Effector memory CD8-positive, alpha-beta T cell (primary cell): ENCODE results near the gene MUC2.

Experiments
- ATAC-seq: fragments of 150-1000 bp; cut with Tn5 transposase; replicated peaks from 2 replicates; pipeline ENCODE4 v1.10.0; 2021; ENCODE audit warnings: mild to moderate bottlenecking, moderate library complexity
- DNase-seq, 3 experiments: peaks; one replicate each; pipeline ENCODE4 v3.0.0; 2021
- H3K27ac Mint-ChIP-seq, 2 donors: one replicate each; pipeline ENCODE4 v1.8.0; 2022; ENCODE audit warnings: mild to moderate bottlenecking in 2 of 2, mixed read lengths in 2 of 2, moderate library complexity in 2 of 2
- H3K27me3 Mint-ChIP-seq, 2 donors: one replicate each; pipeline ENCODE4 v1.8.0; 2022; ENCODE audit warnings: mixed read lengths in 2 of 2
- H3K36me3 Mint-ChIP-seq: one replicate; pipeline ENCODE4 v1.8.0; 2022; ENCODE audit warnings: mild to moderate bottlenecking, moderate library complexity, mixed read lengths; ENCODE audit not compliant: insufficient read depth
- H3K4me1 Mint-ChIP-seq, 2 donors: one replicate each; pipeline ENCODE4 v1.8.0; 2022; ENCODE audit warnings: low read depth in 2 of 2, mixed read lengths in 2 of 2
- H3K4me3 Mint-ChIP-seq, 2 donors: one replicate each; pipeline ENCODE4 v1.8.0; 2022; ENCODE audit warnings: mild to moderate bottlenecking in 2 of 2, mixed read lengths in 2 of 2, moderate library complexity in 2 of 2
- H3K9me3 Mint-ChIP-seq, 2 donors: one replicate each; pipeline ENCODE4 v1.8.0; 2022; ENCODE audit warnings: mixed read lengths in 2 of 2

MUC2 gene

DNA sequence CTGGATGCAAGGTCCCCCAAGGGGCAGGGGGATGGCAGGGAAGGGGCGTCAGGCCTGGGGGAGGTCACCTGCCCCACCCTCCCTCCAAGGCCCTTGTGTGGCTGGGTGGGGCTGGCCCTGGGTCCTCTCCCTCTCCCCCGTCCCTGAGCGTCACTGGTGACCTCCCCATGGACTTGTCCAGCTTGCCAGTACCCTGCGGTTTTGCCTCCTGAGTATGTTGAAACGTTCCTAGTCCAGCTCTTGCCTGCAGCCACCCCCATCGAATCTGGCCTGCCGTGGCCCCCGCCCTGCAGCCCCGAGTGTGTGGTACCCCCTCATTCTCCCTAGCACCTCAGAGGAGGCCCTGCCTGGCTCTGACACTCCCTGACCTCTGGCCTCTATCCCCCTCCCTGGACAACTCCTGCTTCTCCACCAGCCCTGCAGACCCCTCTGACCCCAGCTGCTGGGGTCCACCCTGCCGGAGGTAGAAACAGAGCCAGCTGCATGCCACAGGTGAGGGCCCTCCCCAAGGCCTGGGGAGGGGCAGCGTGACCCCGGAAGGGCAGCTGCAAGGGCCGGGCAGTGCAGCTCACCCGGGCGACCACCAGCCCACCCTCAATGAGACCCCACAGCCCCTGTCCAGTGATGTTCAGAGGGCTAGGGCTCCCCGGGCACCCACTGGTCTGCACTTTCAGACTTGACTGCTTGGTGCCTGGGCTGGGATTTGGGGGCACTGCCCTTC is 34.1 kb upstream of the MUC2 start:
- Mint-ChIP-seq H3K27ac (no peak overlapping the region), H3K27me3 (peaks cover 15 to 29% of the 10 kb centered on the region in 2 donors), H3K36me3 (peaks cover 3% of the 10 kb centered on the region), H3K4me1 (no peaks in the 10 kb centered on the region), H3K9me3 (no peaks in the 10 kb centered on the region), H3K4me3 (no peak overlapping the region)
- DNase-seq (no peak), ATAC-seq (no peak)

DNA sequence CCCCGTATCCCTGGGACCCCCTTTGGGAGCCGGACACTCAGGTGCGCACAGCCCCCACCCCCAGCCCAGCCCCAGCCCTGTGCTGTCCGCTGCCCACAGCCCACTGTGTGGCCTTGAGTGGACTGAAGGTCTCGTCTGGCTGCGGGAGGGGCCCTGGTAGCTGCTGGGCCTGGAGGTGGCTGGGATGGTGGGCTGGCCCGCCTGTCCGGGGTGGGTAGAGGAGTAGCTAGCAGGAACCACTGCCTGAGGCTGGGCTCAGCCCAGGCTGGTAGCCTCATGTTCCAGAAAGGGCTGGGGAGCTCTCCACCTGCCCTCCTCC is 33.6 kb upstream of the MUC2 start:
- H3K9me3 Mint-ChIP-seq, result no peaks in the 10 kb centered on the region
- no peaks in the 10 kb centered on the region for H3K4me1 Mint-ChIP-seq
- no peak overlapping the region for H3K27ac Mint-ChIP-seq
- H3K36me3 Mint-ChIP-seq, result peaks cover 4% of the 10 kb centered on the region
- ATAC-seq (no peak), DNase-seq (no peak)
- H3K27me3 Mint-ChIP-seq, result peaks cover 15 to 32% of the 10 kb centered on the region in 2 donors
- no peak overlapping the region for H3K4me3 Mint-ChIP-seq

DNA sequence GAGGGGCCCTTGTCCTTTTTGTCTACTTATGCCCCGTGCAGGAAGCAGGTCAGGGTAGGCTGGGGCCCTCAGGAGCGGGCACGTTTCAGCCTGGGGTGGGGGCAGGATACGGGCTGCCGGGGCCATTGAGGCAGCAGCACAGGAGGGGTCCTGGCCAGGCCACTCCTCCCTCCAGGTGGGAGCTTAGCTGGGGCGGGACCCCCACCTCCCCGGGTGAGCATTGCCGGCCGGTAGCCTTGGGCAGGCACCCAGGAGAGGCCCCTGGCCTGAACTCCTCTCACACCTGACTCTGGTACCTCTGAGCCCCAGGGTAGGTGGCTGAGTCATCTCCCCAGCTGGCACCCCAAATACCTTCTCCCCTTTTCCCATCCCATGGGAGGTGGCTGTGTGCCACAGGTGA is 33.2 kb upstream of the MUC2 start:
- peaks cover 5% of the 10 kb centered on the region for H3K36me3 Mint-ChIP-seq
- H3K27me3 Mint-ChIP-seq, result peaks cover 15 to 35% of the 10 kb centered on the region in 2 donors
- H3K9me3 Mint-ChIP-seq, result no peaks in the 10 kb centered on the region
- DNase-seq, result no peak
- H3K4me1 Mint-ChIP-seq, result no peaks in the 10 kb centered on the region
- ATAC-seq, result no peak
- no peak overlapping the region for H3K4me3 Mint-ChIP-seq
- no peak overlapping the region for H3K27ac Mint-ChIP-seq

DNA sequence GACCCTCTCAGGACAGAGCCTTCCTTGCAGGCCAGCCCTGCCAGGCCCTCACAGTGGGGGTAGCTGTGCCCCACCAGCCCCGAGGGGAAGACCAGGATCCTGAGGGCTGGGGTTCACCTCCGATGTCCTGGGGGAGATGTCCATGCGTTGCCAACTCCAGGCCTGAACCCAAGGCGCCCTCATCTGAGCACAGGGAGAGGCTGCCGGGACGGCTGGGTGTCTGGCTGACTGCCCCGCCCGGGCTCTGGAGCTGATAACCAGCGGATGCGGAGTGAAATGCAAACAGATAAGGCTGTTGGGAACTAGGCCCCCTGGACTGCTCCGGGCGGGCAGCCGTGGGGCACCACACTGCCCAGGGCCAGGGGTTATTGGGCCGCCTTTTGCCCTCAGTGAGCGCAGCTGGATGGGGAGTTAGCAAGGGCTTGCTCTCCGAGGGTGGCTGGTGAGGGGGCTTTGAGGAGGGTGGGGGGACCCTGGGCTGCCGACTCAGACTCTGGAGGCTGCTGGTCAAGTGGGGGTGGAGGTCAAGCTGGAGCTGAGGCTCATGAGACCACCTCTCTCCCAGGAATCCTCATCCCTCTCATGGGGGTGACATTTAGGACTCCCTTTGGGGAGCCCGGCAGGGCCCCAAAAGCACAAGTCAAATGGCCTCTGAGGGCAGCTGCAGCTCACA is 32.6 kb upstream of the MUC2 start:
- DNase-seq (no peak), ATAC-seq (no peak)
- Mint-ChIP-seq H3K4me1 (no peaks in the 10 kb centered on the region), H3K36me3 (peaks cover 5% of the 10 kb centered on the region), H3K4me3 (no peak overlapping the region), H3K27ac (no peak overlapping the region), H3K27me3 (peaks cover 20 to 41% of the 10 kb centered on the region in 2 donors), H3K9me3 (no peaks in the 10 kb centered on the region)

DNA sequence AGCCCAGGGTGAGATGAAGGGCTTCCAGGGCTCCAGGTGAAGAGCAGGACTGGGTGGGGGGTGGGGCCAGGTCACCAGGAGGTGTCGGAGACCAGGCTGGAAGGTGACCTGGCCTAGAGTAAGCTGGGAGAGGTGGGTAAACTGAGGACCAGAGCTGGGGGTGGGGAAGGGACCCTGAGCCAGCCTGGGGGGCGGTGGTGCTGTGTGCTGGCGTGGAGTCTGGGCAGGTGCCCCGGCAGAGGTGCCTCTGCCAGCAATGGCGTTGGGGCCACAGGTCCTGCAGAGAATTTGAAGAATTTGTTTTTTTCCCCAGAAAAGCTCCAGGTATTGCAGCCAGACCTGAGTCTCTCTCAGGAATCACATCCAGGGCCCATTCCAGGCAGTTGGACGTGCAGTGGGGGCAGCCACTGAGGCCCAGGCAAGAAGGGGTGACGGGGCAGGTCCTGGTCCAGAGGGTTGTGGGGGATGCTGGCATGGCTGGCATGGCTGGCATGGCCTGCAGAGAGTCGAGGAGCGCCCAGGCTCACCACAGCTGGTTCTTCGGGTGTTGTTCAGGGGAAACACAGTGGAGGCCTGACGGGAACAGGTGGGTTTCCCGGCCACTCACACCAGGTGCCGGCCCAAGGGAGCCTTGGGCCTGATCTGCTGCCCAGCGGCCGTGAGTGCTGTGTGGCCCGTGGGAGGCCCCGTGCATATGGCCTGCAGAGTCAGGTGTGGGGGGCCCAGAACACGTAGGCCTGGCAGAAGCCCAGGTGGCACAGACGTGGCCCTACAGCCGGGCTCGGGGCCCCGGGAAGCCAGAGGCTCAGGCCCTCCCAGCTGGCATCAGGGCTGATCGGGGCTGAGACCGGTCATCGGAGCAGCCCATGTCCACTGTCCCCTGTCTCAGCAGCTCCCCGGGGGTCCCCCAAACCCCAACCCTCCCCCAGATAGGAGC is 31.8 kb upstream of the MUC2 start:
- Mint-ChIP-seq H3K4me3 (no peak overlapping the region), H3K4me1 (no peaks in the 10 kb centered on the region), H3K9me3 (no peaks in the 10 kb centered on the region), H3K27me3 (peaks cover 25 to 50% of the 10 kb centered on the region in 2 donors), H3K27ac (no peak overlapping the region), H3K36me3 (peaks cover 5% of the 10 kb centered on the region)
- no peak for DNase-seq
- no peak for ATAC-seq

DNA sequence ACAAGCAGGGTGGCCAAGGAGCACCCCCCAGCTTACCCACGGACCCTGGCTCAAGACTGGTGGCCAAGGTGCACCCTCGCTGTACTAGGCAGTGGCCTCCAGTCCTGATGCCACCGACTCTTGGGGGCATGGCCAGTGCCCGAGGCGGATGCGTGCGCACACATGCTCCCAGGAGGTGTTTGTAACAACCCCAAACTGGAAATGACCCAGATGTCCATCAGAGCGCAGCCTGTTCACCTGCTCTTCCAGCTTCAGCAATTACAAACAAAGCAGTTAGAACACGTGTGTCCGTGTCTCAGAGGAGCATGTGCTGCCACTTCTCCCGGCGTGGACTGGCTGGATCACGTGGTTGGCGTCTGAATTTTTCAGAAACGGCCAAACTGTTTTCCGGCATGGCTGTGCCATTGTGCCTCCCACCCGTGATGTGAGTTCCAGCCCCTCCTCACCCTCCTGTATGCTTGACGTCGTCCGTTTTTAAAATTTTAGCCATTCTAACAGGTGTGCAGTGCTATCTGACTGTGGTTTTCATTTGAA is 31.0 kb upstream of the MUC2 start:
- Mint-ChIP-seq H3K27ac (no peak overlapping the region), H3K9me3 (no peaks in the 10 kb centered on the region), H3K4me1 (no peaks in the 10 kb centered on the region), H3K36me3 (peaks cover 2% of the 10 kb centered on the region), H3K4me3 (no peak overlapping the region), H3K27me3 (peaks cover 32 to 50% of the 10 kb centered on the region in 2 donors)
- no peak for ATAC-seq
- no peak for DNase-seq

DNA sequence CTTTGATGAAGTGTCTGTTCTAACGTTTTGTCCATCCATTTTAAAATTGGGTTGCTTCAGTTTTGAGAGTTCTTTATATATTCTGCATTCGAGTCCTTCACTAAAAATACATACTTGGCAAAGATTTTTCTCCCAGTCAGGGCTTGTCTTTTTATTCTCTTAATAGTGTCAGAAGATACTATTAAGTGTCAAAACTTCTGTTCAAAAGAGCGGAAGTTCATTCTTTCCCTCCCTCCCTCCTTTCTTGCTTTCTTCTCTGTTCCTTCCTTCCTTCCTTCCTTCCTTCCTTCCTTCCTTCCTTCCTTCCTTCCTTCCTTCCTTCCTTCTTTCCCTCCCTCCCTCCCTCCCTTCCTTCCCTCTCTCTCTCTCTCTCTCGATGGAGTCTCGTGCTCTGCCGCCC is 30.5 kb upstream of the MUC2 start:
- H3K4me1 Mint-ChIP-seq, result no peaks in the 10 kb centered on the region
- no peaks in the 10 kb centered on the region for H3K9me3 Mint-ChIP-seq
- no peak overlapping the region for H3K27ac Mint-ChIP-seq
- H3K36me3 Mint-ChIP-seq, result peaks cover 2% of the 10 kb centered on the region
- DNase-seq (no peak), ATAC-seq (no peak)
- H3K4me3 Mint-ChIP-seq, result no peak overlapping the region
- peaks cover 35 to 56% of the 10 kb centered on the region in 2 donors for H3K27me3 Mint-ChIP-seq

DNA sequence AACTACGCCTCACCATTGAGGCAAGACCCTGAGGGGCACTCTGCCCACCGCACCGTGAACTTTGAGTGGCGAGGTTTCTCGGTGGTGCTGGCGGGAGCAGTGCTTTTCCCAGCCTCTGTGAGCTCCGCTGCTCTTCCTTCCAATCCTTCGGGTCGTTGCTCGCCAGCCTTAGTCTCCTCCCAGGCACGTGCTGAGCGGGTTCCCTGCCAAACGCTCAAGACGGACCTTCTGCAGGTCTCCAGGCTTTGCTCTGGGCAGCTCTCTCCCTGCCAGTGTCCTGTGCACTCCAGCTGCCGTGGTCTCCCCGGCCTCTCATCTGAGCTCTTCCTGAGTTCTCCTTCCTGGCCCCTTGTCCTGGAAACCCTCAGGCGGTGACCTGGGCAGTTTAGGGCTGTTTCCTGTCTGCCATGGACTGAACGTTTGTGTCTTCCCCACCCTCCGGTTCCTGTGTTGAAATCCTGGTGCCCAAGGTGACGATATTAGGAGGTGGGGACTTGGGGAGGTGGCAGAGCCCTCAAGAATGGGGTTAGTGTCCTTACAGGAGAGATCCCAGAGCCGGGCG is 27.0 kb upstream of the MUC2 start:
- no peak for DNase-seq
- H3K4me3 Mint-ChIP-seq, result no peak overlapping the region
- H3K36me3 Mint-ChIP-seq, result peaks cover 5% of the 10 kb centered on the region
- H3K27me3 Mint-ChIP-seq, result peaks cover 35 to 74% of the 10 kb centered on the region in 2 donors
- peaks cover 0 to 4% of the 10 kb centered on the region in 2 donors for H3K4me1 Mint-ChIP-seq
- no peak overlapping the region for H3K27ac Mint-ChIP-seq
- no peak for ATAC-seq
- H3K9me3 Mint-ChIP-seq, result no peaks in the 10 kb centered on the region

DNA sequence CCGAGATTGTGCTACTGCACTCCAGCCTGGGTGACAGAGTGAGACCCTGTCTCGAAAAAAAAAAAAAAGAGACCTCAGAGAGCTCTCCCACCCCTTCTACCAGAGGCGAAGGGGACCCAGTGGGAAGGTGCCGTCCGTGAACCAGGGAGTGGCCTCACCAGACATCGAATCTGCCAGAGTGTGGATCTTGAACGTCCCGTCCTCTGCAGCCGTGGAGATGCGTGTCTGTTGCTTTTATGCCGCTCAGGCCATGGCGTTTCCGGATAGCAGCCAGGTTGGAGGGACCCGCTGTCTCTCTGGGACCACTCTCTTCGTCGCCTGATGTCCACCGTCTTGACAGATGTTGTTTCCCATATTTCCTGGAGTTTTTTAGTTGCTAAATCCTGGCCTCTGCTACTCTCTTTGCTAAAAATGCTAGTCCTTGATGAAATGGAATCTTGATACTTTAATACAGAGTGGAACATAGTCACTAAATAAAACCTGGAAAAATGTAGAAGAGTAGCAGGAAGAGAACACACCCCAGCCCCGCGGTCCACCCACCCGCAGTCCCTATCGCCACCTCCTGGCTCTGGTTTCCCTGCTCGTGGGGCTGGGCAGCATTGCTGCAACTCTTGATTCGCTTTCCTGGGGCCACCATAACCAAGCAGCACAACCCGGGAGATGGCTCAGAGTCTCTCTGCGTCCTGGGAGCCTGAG is 26.2 kb upstream of the MUC2 start:
- peaks cover 35 to 71% of the 10 kb centered on the region in 2 donors for H3K27me3 Mint-ChIP-seq
- H3K4me1 Mint-ChIP-seq, result peaks cover 0 to 4% of the 10 kb centered on the region in 2 donors
- H3K27ac Mint-ChIP-seq, result no peak overlapping the region
- H3K4me3 Mint-ChIP-seq, result no peak overlapping the region
- peaks cover 5% of the 10 kb centered on the region for H3K36me3 Mint-ChIP-seq
- no peaks in the 10 kb centered on the region for H3K9me3 Mint-ChIP-seq
- DNase-seq (no peak), ATAC-seq (no peak)

DNA sequence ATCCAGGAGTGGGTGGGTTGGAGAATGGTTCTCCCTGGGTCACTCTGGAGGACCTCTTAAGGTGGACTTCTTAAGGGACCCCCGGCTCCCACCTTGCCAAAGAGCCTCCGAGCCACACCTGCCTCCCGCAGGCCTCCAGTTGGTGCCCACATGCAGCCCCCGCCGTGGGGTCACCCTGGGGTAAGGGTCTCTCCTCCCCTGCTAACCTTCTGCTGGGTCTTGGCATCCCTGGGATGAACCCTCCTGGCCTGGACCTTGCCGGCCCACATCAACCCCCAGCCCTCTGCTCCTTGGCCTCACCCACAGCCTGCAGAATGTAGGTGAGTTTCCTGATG is 25.6 kb upstream of the MUC2 start:
- H3K27me3 Mint-ChIP-seq, result peaks cover 32 to 71% of the 10 kb centered on the region in 2 donors
- DNase-seq, result no peak
- no peak overlapping the region for H3K27ac Mint-ChIP-seq

DNA sequence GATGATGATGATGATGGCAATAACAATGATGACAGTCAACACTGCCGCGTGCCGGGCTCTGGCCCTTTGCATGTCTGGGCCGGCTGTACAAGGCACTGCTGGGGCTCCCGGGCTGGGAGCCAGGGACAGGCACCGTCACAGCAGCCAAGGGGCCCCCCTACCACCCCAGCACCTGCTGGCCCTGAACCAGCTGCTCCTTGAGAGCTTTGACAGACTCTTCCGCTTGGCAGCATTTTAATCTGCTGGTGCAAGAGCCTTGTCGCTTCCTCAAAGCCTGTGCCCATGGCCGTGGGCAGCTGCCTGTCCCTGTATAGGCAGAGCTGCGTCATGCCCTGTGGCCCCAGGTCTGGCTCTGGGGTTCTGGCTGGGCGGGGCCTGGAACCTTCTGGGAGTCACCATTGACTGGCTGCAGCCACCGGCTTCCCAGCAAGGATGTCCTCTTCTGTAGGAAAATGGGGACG is 25.2 kb upstream of the MUC2 start:
- H3K27ac Mint-ChIP-seq, result no peak overlapping the region
- ATAC-seq (no peak), DNase-seq (no peak)

More for the DNA sequence above, 25.6 kb upstream of the MUC2 start:
- Mint-ChIP-seq H3K4me3 (no peak overlapping the region), H3K9me3 (no peaks in the 10 kb centered on the region), H3K36me3 (peaks cover 5% of the 10 kb centered on the region), H3K4me1 (peaks cover 0 to 4% of the 10 kb centered on the region in 2 donors)
- ATAC-seq, result no peak

DNA sequence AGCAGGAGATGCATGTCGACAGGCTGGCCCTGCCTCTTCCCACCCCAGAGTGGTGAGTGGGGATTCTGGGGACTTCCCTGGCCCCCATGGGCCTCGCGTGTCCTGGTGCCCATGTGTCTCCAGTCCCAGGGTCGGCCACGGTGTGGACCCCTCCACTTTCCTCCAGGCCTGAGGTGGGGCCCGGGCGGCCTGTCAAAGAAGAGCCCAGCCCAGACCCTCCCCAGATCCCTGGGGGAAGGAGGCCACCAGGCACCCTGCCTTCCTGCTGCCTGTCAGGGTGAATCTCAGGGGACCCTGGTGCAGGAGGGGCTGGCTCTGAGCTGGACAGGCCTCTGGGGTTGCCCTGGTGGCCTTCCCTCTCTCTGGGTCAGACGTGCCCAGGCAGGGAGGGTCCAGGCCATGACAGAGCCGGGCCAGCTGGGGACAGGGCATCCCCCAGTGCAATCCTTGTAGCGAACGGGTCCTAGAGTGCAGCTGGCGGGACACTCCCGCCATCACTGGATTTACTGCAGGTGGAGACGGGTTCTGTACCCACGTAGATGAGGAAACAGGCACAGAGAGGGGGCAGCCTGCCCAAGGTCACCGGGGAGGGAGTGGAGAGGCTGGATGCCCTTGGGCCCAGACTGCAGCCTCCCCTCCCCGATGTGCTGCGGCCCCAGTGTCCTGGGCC is 24.6 kb upstream of the MUC2 start:
- ATAC-seq (no peak), DNase-seq (no peak)
- Mint-ChIP-seq H3K36me3 (peaks cover 5% of the 10 kb centered on the region), H3K27ac (no peak overlapping the region), H3K4me1 (peaks cover 0 to 4% of the 10 kb centered on the region in 2 donors), H3K27me3 (peaks cover 24 to 74% of the 10 kb centered on the region in 2 donors), H3K9me3 (no peaks in the 10 kb centered on the region), H3K4me3 (no peak overlapping the region)

More for the DNA sequence above, 25.2 kb upstream of the MUC2 start:
- Mint-ChIP-seq H3K4me3 (no peak overlapping the region), H3K9me3 (no peaks in the 10 kb centered on the region), H3K4me1 (peaks cover 0 to 4% of the 10 kb centered on the region in 2 donors), H3K27me3 (peaks cover 28 to 70% of the 10 kb centered on the region in 2 donors), H3K36me3 (peaks cover 5% of the 10 kb centered on the region)
